Measurements from ENCODE around the gene PTPRO.

Gene PTPRO

GRCh38 chr12:15322164-15323061 is at the start of gene PTPRO:
Gene PTPRO (plus strand): TSS chr12:15322508.
- peak; percentile 27 for DNase-seq (ENCODE audit: low spot score)

GRCh38 chr12:15273896-15274295 is 48.4 kb upstream of the PTPRO start:
- no peak for DNase-seq (ENCODE audit: low spot score)

GRCh38 chr12:15274561-15274967 is 47.7 kb upstream of the PTPRO start:
- DNase-seq (ENCODE audit: low spot score): no peak

GRCh38 chr12:15276088-15276698 is 46.1 kb upstream of the PTPRO start:
- DNase-seq (ENCODE audit: low spot score): peak; percentile 61

GRCh38 chr12:15278816-15279658 is 43.3 kb upstream of the PTPRO start:
- DNase-seq (ENCODE audit: low spot score): peak; percentile 67

GRCh38 chr12:15280930-15281329 is 41.4 kb upstream of the PTPRO start:
- no peak for DNase-seq (ENCODE audit: low spot score)

GRCh38 chr12:15289192-15289591 is 33.1 kb upstream of the PTPRO start:
- no peak for DNase-seq (ENCODE audit: low spot score)

GRCh38 chr12:15293731-15294130 is 28.6 kb upstream of the PTPRO start:
- no peak for DNase-seq (ENCODE audit: low spot score)

GRCh38 chr12:15299947-15300346 is 22.4 kb upstream of the PTPRO start:
- no peak for DNase-seq (ENCODE audit: low spot score)

GRCh38 chr12:15304296-15304695 is 18.0 kb upstream of the PTPRO start:
- DNase-seq (ENCODE audit: low spot score): no peak

GRCh38 chr12:15306605-15307004 is 15.7 kb upstream of the PTPRO start:
- no peak for DNase-seq (ENCODE audit: low spot score)

GRCh38 chr12:15307079-15307478 is 15.2 kb upstream of the PTPRO start:
- DNase-seq (ENCODE audit: low spot score): no peak

- no peak for DNase-seq (ENCODE audit: low spot score)
Observed at GRCh38 chr12:15318841-15319240, 3.5 kb upstream of the PTPRO start.

GRCh38 chr12:15320881-15321280 is 1.4 kb upstream of the PTPRO start:
- DNase-seq (ENCODE audit: low spot score): no peak

- no peak for DNase-seq (ENCODE audit: low spot score)
Observed at GRCh38 chr12:15323480-15323879, 1.2 kb downstream of the PTPRO start.

GRCh38 chr12:15329891-15330290 is 7.6 kb downstream of the PTPRO start:
- DNase-seq (ENCODE audit: low spot score): no peak

GRCh38 chr12:15334225-15334624 is 11.9 kb downstream of the PTPRO start:
- DNase-seq (ENCODE audit: low spot score): no peak

- no peak for DNase-seq (ENCODE audit: low spot score)
Observed at GRCh38 chr12:15335959-15336358, 13.7 kb downstream of the PTPRO start.

- DNase-seq (ENCODE audit: low spot score): peak; percentile 64
Observed at GRCh38 chr12:15336768-15337553, 14.7 kb downstream of the PTPRO start.

- DNase-seq (ENCODE audit: low spot score): no peak
Observed at GRCh38 chr12:15341371-15341770, 19.1 kb downstream of the PTPRO start.

- DNase-seq (ENCODE audit: low spot score): no peak
Observed at GRCh38 chr12:15344561-15344960, 22.3 kb downstream of the PTPRO start.

- no peak for DNase-seq (ENCODE audit: low spot score)
Observed at GRCh38 chr12:15346488-15346887, 24.2 kb downstream of the PTPRO start.
